GM19193 (cell line): ENCODE measurements around the gene TMEM256.
A peak's percentile ranks its signal among the peaks of the same experiment; 100 is the strongest.

Experiments
- POLR2A ChIP-seq: IDR thresholded peaks from 4 replicates; pipeline ENCODE4 v1.6.1; 2011; ENCODE audit not compliant: insufficient read depth, insufficient read length; ENCODE audit errors: extremely low read depth

The TMEM256 gene

GRCh38 chr17:7406235-7406825, 2.4 kb upstream of the TMEM256 start:
- no peak for TF ChIP-seq POLR2A

GRCh38 chr17:7405350-7406234, 1.7 kb upstream of the TMEM256 start:
- TF ChIP-seq POLR2A: no peak

GRCh38 chr17:7404737-7405349, 946 bp upstream of the TMEM256 start:
- no peak for TF ChIP-seq POLR2A

GRCh38 chr17:7403727-7403976, 245 bp downstream of the TMEM256 start:
- no peak for TF ChIP-seq POLR2A

GRCh38 chr17:7403043-7403726, 712 bp downstream of the TMEM256 start:
- TF ChIP-seq POLR2A: no peak

GRCh38 chr17:7398612-7399011, 5.3 kb downstream of the TMEM256 start:
- TF ChIP-seq POLR2A: no peak

- TF ChIP-seq POLR2A: no peak
Measured at GRCh38 chr17:7396147-7396546, 7.8 kb downstream of the TMEM256 start.

- peak; percentile 72 for TF ChIP-seq POLR2A
Measured at GRCh38 chr17:7394452-7395191, 9.3 kb downstream of the TMEM256 start, which contains the start of gene PLSCR3. TSS of gene PLSCR3 (minus strand) at chr17:7394525. CDS start at chr17:7394110, 415 bp downstream.

- no peak for TF ChIP-seq POLR2A
Measured at GRCh38 chr17:7393613-7394451, 10.1 kb downstream of the TMEM256 start.

GRCh38 chr17:7392696-7393612, 10.9 kb downstream of the TMEM256 start:
- no peak for TF ChIP-seq POLR2A

- no peak for TF ChIP-seq POLR2A
Measured at GRCh38 chr17:7391307-7391706, 12.6 kb downstream of the TMEM256 start.

- no peak for TF ChIP-seq POLR2A
Measured at GRCh38 chr17:7389924-7390910, 13.7 kb downstream of the TMEM256 start.
